Measurements from ENCODE around the gene ZNF84.

GRCh38 chr12:133023566-133023965 lies 13.7 kb upstream of the ZNF84 start:
- TF ChIP-seq CTCF (IDR thresholded peaks at IDR 0.05; ENCODE audit: insufficient read depth, low read length) (no peak), POLR2AphosphoS5 (IDR thresholded peaks at IDR 0.05; ENCODE audit: low read depth) (no peak), REST (IDR thresholded peaks at IDR 0.05; ENCODE audit: insufficient replicate concordance, low read depth) (no peak)

Data from HL-60 (cell line).